Astrocyte of the cerebellum (primary cell): ENCODE results near the gene ZFAND3.

Source experiments
- DNase-seq: peaks from one replicate; pipeline ENCODE4 v3.0.0-alpha.2; 2011; ENCODE audit warnings: low read depth
- H3K4me3 ChIP-seq: 2 replicates; pipeline ENCODE4 v1.5.1; 2011; ENCODE audit warnings: mild to moderate bottlenecking, low read depth, low read length, moderate library complexity
- in situ Hi-C: cut with HindIII; loops from 2 replicates; pipeline ENCODE4 v1.10.0; 2017; ENCODE audit warnings: low sequenced_read_pairs
- TF ChIP-seq, protein P1 (sequence below): IDR thresholded peaks from 2 replicates; pipeline ENCODE4 v1.5.1; 2012; ENCODE audit warnings: low read length, low read depth, moderate library complexity, mild to moderate bottlenecking; ENCODE audit errors: missing control alignments

Gene ZFAND3

DNA sequence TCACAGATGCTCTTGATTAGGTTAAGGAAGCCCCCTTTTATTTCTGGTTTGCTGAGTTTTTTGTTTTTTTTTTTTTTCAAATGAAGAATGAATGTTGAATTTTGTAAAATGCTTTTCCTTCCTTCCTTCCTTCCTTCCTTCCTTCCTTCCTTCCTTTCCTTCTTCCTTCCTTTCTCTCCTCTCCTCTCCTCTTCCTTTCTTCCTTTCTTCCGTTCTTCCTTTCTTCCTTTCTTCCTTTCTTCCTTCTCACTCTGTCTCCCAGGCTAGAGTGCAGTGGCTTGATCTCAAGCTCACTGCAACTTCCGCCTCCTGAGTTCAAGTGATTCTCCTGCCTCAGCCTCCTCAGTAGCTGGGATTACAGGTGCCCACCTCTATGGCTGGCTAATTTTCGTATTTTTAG lies 158.2 kb downstream of the ZFAND3 start:
- no peak overlapping the region for H3K4me3 ChIP-seq
- in situ Hi-C loops, result no loop called here
- TF ChIP-seq, protein P1, sequence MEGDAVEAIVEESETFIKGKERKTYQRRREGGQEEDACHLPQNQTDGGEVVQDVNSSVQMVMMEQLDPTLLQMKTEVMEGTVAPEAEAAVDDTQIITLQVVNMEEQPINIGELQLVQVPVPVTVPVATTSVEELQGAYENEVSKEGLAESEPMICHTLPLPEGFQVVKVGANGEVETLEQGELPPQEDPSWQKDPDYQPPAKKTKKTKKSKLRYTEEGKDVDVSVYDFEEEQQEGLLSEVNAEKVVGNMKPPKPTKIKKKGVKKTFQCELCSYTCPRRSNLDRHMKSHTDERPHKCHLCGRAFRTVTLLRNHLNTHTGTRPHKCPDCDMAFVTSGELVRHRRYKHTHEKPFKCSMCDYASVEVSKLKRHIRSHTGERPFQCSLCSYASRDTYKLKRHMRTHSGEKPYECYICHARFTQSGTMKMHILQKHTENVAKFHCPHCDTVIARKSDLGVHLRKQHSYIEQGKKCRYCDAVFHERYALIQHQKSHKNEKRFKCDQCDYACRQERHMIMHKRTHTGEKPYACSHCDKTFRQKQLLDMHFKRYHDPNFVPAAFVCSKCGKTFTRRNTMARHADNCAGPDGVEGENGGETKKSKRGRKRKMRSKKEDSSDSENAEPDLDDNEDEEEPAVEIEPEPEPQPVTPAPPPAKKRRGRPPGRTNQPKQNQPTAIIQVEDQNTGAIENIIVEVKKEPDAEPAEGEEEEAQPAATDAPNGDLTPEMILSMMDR, result no peak
- DNase-seq, result no peak

DNA sequence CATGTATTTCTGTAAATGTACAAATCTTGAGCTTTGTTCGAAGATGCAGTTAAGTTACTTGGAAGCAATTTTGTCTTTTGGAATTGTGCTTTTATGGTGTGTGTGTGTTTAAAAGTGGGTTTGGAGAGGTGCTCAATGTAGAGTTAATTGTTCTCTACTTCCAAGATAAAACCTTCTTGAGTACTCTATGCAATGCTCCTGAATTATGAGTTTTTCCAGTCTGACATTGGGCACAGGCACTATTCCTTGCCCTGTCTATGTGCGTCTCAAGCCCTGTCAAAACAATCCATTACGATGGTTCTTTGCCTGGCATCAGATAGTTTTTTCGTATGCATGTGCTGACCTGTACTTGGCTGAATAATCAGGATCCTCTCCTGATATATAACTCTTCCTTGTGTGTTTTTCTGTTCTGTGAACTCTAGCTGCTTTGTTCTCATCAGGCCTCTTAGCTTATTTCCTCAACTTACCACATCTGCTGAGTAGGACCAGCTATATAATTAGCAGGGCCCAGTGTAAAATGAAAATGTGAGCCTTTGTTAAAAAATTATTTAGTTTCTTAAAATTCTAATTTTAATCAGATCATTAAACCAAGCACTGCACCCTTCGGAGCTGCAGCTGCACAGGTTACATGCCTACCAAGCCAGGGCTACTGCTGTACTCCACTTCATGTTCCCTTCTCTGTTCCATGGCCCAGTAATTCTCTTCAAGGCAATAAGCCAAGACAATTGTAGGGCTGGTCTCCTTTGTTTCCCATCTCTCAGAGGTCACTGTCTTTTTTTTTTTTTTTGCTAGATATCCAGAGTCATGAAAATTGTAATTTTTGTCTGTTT lies 160.1 kb downstream of the ZFAND3 start:
- in situ Hi-C loops, result no loop called here
- no peak overlapping the region for H3K4me3 ChIP-seq
- no peak for DNase-seq
- TF ChIP-seq, protein P1, result no peak

DNA sequence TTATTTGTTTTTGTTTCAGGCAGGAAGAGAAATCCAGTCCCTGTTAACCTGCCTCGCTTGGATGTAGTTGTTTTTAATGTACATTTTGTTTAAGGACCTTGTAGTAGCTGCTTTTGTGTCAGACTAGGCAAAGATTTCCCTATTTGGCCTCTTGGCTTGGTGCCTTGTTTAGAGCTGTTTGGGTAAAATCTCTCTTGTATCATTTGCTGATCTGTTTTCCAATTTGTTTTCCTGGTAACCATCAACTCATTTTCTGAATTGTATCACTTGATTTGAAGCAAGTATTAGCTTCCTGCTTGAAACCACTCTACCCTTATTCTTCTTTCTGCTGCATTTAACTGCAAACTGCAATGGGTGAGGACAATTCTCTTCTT lies 160.7 kb downstream of the ZFAND3 start:
- TF ChIP-seq, protein P1, result no peak
- in situ Hi-C loops, result no loop called here
- no peak for DNase-seq
- H3K4me3 ChIP-seq, result no peak overlapping the region

DNA sequence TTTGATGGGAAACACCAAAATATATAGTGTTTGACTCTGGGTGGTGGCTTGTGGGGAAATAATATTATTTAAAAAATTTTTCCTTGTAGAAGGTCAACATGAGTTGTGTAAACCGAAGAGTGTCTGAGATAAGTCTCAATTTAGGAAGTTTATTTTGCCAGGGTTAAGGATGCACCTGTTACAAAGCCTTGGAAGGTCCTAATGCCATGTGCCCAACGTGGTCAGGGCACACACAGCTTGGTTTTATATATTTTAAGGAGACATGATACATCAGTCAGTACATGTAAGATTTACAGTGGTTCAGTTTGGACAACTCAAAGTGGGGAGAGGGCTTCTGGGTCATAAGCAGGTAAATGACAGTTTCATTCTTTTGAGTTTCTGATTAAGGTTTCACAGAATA lies 162.1 kb downstream of the ZFAND3 start:
- TF ChIP-seq, protein P1, result no peak
- in situ Hi-C loops, result no loop called here
- DNase-seq, result no peak
- H3K4me3 ChIP-seq, result no peak overlapping the region

DNA sequence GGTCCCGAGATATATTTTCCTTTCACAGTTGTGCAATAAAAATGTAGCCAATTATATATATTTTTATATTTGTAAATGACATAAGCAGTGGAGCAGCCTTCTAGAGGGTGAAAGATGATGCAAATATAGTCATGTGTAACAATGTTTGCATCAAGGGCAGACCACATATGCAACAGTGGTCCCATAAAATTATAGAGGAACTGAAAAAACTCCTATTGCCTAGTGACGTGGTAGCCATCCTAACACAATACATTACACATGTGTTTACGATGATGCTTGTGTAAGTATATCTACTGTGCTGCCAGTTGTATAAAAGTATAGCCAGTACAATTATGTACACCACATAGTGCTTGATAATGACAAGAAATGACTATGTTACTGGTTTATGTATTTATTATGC lies 162.8 kb downstream of the ZFAND3 start:
- no peak for DNase-seq
- H3K4me3 ChIP-seq, result no peak overlapping the region
- in situ Hi-C loops, result no loop called here
- TF ChIP-seq, protein P1, result no peak

DNA sequence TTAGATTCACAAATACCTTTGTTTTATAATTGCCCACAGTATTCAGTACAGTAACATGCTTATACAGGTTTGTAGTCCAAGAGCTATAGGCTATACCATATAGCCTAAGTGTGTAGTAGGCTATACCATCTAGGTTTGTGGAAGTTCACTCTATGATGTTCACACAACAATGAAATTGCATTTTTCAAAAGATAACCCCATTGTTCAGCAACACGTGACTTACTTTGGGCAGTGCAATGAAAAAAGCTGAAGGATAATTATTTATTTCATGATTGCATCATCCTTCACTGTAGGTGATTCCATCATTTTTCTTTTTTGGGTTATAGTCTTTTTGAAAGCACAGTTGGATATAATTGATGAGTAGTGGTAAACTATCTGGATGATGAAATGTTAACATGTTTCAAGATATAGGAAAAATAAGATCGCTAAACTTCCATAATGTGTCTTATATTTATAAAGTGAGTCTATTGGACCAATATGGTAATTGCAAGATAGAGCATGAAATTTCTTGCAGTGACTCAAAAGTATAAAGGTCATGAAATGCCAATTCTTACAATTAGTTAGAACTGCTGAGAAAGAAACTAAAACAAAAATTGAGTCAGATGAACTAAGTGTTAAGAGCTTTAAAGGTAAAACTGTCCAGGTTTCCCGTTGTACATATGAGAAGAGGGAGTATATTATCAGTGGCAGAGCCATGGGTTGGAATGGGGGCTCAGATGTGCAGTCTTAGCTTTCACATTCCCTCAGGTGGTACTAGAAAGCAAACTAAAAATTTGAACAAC lies 164.4 kb downstream of the ZFAND3 start:
- H3K4me3 ChIP-seq, result no peak overlapping the region
- TF ChIP-seq, protein P1, result no peak
- in situ Hi-C loops, result no loop called here
- no peak for DNase-seq
